ENCODE measurements around the gene PRELP. TPM values are rescaled to one million over a fixed set of nuclear protein-coding genes. Genes with fewer than 3 reads are reported as not detected.

The PRELP gene
- total and polyA plus RNA-seq, 4 donors: 0.09 to 5.8 (median 3.6) TPM

DNA sequence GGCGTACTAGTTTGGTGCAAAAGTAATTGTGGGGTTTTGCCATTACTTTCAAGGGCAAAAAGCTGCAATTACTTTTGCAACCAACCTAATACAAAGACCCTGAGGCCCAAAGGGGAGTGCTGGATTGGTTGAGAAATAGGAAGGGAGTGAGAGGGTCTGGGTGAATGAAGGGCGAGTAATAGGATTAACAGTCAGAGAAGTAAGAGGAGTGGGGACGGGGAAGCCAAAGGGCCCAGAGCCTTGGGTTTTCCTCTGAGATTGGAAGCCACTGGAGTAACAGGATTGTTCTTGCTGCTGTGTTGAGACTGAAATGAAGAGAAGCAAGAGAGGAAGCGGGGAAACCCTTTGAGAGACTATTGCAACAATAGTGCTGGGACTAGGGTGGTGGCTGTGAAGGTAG is 19.0 kb upstream of the PRELP start:
- no peak for DNase-seq (ENCODE audit: low spot score)
- Histone ChIP-seq H3K9me3 (ENCODE audit: control insufficient read depth in 4 of 4, low read length in 3 of 4) (no peaks in the 10 kb centered on the region), H3K4me1 (ENCODE audit: control insufficient read depth in 4 of 4, insufficient read depth in 4 of 4, low read length in 3 of 4) (no peaks in the 10 kb centered on the region), H3K27ac (ENCODE audit: low read depth in 1 of 2, low read length in 2 of 2) (no peak overlapping the region), H3K9ac (ENCODE audit: low read depth in 1 of 2, low read length in 2 of 2) (no peak overlapping the region), H3K4me3 (ENCODE audit: low read depth in 1 of 3, low read length in 3 of 3) (no peak overlapping the region), H3K27me3 (ENCODE audit: control insufficient read depth in 4 of 4, insufficient read depth in 4 of 4, low read length in 3 of 4) (peaks cover 0 to 4% (median 0%) of the 10 kb centered on the region in 4 donors), H3K36me3 (ENCODE audit: control insufficient read depth in 4 of 4, insufficient read depth in 3 of 4, low read depth in 1 of 4, low read length in 3 of 4) (no peaks in the 10 kb centered on the region)
- no peak for TF ChIP-seq TAF1 (conservative IDR thresholded peaks at IDR 0.05)
- TF ChIP-seq FOXA1 (IDR thresholded peaks at IDR 0.05): no peak
- no peak for TF ChIP-seq GABPA (IDR thresholded peaks at IDR 0.05 in 1 of 2, conservative IDR thresholded peaks at IDR 0.05 in 1 of 2)
- TF ChIP-seq JUND (IDR thresholded peaks at IDR 0.05): no peak
- TF ChIP-seq, protein P1, sequence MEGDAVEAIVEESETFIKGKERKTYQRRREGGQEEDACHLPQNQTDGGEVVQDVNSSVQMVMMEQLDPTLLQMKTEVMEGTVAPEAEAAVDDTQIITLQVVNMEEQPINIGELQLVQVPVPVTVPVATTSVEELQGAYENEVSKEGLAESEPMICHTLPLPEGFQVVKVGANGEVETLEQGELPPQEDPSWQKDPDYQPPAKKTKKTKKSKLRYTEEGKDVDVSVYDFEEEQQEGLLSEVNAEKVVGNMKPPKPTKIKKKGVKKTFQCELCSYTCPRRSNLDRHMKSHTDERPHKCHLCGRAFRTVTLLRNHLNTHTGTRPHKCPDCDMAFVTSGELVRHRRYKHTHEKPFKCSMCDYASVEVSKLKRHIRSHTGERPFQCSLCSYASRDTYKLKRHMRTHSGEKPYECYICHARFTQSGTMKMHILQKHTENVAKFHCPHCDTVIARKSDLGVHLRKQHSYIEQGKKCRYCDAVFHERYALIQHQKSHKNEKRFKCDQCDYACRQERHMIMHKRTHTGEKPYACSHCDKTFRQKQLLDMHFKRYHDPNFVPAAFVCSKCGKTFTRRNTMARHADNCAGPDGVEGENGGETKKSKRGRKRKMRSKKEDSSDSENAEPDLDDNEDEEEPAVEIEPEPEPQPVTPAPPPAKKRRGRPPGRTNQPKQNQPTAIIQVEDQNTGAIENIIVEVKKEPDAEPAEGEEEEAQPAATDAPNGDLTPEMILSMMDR (IDR thresholded peaks at IDR 0.05; ENCODE audit: low read depth, low read length, missing input control): no peak
- TF ChIP-seq FOXA2 (IDR thresholded peaks at IDR 0.05): no peak
- TF ChIP-seq, protein P2, sequence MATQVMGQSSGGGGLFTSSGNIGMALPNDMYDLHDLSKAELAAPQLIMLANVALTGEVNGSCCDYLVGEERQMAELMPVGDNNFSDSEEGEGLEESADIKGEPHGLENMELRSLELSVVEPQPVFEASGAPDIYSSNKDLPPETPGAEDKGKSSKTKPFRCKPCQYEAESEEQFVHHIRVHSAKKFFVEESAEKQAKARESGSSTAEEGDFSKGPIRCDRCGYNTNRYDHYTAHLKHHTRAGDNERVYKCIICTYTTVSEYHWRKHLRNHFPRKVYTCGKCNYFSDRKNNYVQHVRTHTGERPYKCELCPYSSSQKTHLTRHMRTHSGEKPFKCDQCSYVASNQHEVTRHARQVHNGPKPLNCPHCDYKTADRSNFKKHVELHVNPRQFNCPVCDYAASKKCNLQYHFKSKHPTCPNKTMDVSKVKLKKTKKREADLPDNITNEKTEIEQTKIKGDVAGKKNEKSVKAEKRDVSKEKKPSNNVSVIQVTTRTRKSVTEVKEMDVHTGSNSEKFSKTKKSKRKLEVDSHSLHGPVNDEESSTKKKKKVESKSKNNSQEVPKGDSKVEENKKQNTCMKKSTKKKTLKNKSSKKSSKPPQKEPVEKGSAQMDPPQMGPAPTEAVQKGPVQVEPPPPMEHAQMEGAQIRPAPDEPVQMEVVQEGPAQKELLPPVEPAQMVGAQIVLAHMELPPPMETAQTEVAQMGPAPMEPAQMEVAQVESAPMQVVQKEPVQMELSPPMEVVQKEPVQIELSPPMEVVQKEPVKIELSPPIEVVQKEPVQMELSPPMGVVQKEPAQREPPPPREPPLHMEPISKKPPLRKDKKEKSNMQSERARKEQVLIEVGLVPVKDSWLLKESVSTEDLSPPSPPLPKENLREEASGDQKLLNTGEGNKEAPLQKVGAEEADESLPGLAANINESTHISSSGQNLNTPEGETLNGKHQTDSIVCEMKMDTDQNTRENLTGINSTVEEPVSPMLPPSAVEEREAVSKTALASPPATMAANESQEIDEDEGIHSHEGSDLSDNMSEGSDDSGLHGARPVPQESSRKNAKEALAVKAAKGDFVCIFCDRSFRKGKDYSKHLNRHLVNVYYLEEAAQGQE (IDR thresholded peaks at IDR 0.05): no peak
- no peak for TF ChIP-seq HNF4G (IDR thresholded peaks at IDR 0.05)
- no peak for TF ChIP-seq HNF4A (conservative IDR thresholded peaks at IDR 0.05)
- TF ChIP-seq ATF3 (IDR thresholded peaks at IDR 0.05): no peak
- no peak for TF ChIP-seq NR2F2 (IDR thresholded peaks at IDR 0.05)
- no peak for TF ChIP-seq SP1 (IDR thresholded peaks at IDR 0.05)
- 92% methylated on average over 4 of the region's 4 CpGs for WGBS

DNA sequence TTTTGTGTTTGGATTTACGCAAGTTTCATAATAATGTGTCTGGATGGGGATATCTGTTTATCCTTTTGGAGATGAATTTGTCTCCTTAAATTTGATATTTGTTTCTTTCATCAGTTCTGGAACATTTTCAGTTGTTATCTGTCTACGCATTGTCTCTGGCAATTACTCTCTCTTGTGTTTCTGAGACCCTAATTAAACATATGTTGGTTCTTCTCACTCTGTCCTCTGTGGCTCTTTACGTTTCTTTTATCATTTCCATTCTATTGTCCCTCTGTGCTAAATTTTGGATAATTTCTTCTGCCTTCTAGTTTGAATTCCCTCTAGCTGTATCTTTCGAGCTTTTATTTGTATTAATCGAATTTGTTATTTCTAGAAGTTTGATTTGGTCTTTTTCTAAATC is 17.5 kb upstream of the PRELP start:
- WGBS: 89% methylated on average over 5 of the region's 5 CpGs
- H3K27me3 ChIP-seq (ENCODE audit: control insufficient read depth in 4 of 4, insufficient read depth in 4 of 4, low read length in 3 of 4): peaks cover 0 to 3% (median 0%) of the 10 kb centered on the region in 4 donors
- no peaks in the 10 kb centered on the region for H3K4me1 ChIP-seq (ENCODE audit: control insufficient read depth in 4 of 4, insufficient read depth in 4 of 4, low read length in 3 of 4)
- no peak overlapping the region for H3K9ac ChIP-seq (ENCODE audit: low read depth in 1 of 2, low read length in 2 of 2)
- no peak overlapping the region for H3K4me3 ChIP-seq (ENCODE audit: low read depth in 1 of 3, low read length in 3 of 3)
- no peak overlapping the region for H3K27ac ChIP-seq (ENCODE audit: low read depth in 1 of 2, low read length in 2 of 2)
- H3K9me3 ChIP-seq (ENCODE audit: control insufficient read depth in 4 of 4, low read length in 3 of 4): no peaks in the 10 kb centered on the region
- DNase-seq (ENCODE audit: low spot score): no peak
- H3K36me3 ChIP-seq (ENCODE audit: control insufficient read depth in 4 of 4, insufficient read depth in 3 of 4, low read depth in 1 of 4, low read length in 3 of 4): no peaks in the 10 kb centered on the region
- no peak for TF ChIP-seq RAD21 (IDR thresholded peaks at IDR 0.05)
- TF ChIP-seq EGR1 (IDR thresholded peaks at IDR 0.05; ENCODE audit: low read depth in 2 of 2): no peak
- TF ChIP-seq HNF4G (IDR thresholded peaks at IDR 0.05): no peak
- no peak for TF ChIP-seq MAX (IDR thresholded peaks at IDR 0.05)
- no peak for TF ChIP-seq RXRA (IDR thresholded peaks at IDR 0.05)
- no peak for TF ChIP-seq FOXA2 (IDR thresholded peaks at IDR 0.05)
- no peak for TF ChIP-seq YY1 (IDR thresholded peaks at IDR 0.05)
- no peak for TF ChIP-seq ZBTB33 (IDR thresholded peaks at IDR 0.05)
- TF ChIP-seq NR2F2 (IDR thresholded peaks at IDR 0.05): no peak
- TF ChIP-seq HNF4A (conservative IDR thresholded peaks at IDR 0.05): no peak
- TF ChIP-seq, protein P1 (IDR thresholded peaks at IDR 0.05; ENCODE audit: low read depth, low read length, missing input control): no peak
- TF ChIP-seq FOXA1 (IDR thresholded peaks at IDR 0.05): no peak
- TF ChIP-seq GABPA (IDR thresholded peaks at IDR 0.05 in 1 of 2, conservative IDR thresholded peaks at IDR 0.05 in 1 of 2): no peak
- TF ChIP-seq JUND (IDR thresholded peaks at IDR 0.05): no peak
- no peak for TF ChIP-seq SP1 (IDR thresholded peaks at IDR 0.05)
- TF ChIP-seq TAF1 (conservative IDR thresholded peaks at IDR 0.05): no peak
- no peak for TF ChIP-seq ATF3 (IDR thresholded peaks at IDR 0.05)

Measured in liver (tissue), 9 donors.